Endothelial cell of umbilical vein (primary cell): ENCODE measurements around the gene PXYLP1. TPM values are rescaled to one million over a fixed set of nuclear protein-coding genes. Genes with fewer than 3 reads are reported as not detected.

Experiments used
- BruUV-seq: library from RNA; stranded (reverse); fragments of 400-500 nt; replicated peaks from 2 replicates; lab custom pipeline; 2021; lab: Mats Ljungman, UMichigan
- CTCF ChIA-PET: fragments of 300-600, 350-600 bp; sonication (Branson Sonifier 250); formaldehyde crosslinking; loops from one replicate; lab custom pipeline; 2021; ENCODE audit warnings: antibody characterized with exemption, inconsistent platforms; lab: Charles Lee
- POLR2A ChIA-PET: fragments of 300-600, 350-600 bp; sonication (Branson Sonifier 250); formaldehyde crosslinking; loops from one replicate; lab custom pipeline; 2021; ENCODE audit warnings: antibody characterized with exemption, inconsistent platforms; lab: Charles Lee
- DNase-seq: peaks from one replicate; pipeline ENCODE4 v3.0.0-alpha.2; 2011; ENCODE audit warnings: low read depth, low spot score
- FAIRE-seq: peaks from 2 replicates; lab custom pipeline; 2011; peaks lifted over from hg19 to GRCh38; lab: Jason Lieb, UNC
- H2AFZ ChIP-seq: 2 replicates; pipeline ENCODE4 v1.6.0; 2012; ENCODE audit warnings: low read depth, low read length, control low read depth, inconsistent platforms
- H3K27ac ChIP-seq: 2 replicates; pipeline ENCODE4 v1.5.1; 2011; ENCODE audit warnings: low read depth, mild to moderate bottlenecking, control low read depth, low read length, moderate library complexity; ENCODE audit not compliant: insufficient read depth
- H3K27me3 ChIP-seq, 2 experiments: 2 replicates each; pipeline versions ENCODE4 v1.6.0 to v1.6.1; 2011; ENCODE audit warnings: low read length in 2 of 2, mixed read lengths in 1 of 2; ENCODE audit not compliant: control insufficient read depth in 2 of 2, insufficient read depth in 2 of 2
- H3K36me3 ChIP-seq, 2 experiments: 2 replicates in 1 of 2; 3 replicates in 1 of 2; pipeline ENCODE4 v1.5.1; 2011; ENCODE audit warnings: low read length in 2 of 2, mild to moderate bottlenecking in 1 of 2, moderate library complexity in 1 of 2; ENCODE audit not compliant: control insufficient read depth in 2 of 2, insufficient read depth in 2 of 2; ENCODE audit errors: extremely low read depth in 1 of 2
- H3K4me1 ChIP-seq: 3 replicates; pipeline ENCODE4 v1.5.1; 2011; ENCODE audit warnings: mild to moderate bottlenecking, low read length; ENCODE audit not compliant: control insufficient read depth, insufficient read depth; ENCODE audit errors: extremely low read depth
- H3K4me2 ChIP-seq: 2 replicates; pipeline ENCODE4 v1.6.1; 2011; ENCODE audit warnings: low read length, control low read depth, mixed read lengths; ENCODE audit not compliant: insufficient read depth
- H3K4me3 ChIP-seq, 3 experiments: fragments of 200-600 bp in 1 of 3; sonication (generic), shearing (Covaris generic) in 1 of 3; replicated peaks in 1 of 3; 2 replicates each; pipeline ENCODE4 v1.5.1; 2011 to 2016; ENCODE audit warnings: control low read depth in 3 of 3, low read length in 3 of 3, mild to moderate bottlenecking in 2 of 3, inconsistent platforms in 1 of 3, low read depth in 1 of 3, moderate library complexity in 1 of 3; ENCODE audit not compliant: insufficient read depth in 1 of 3
- H3K79me2 ChIP-seq: 2 replicates; pipeline ENCODE4 v1.6.0; 2012; ENCODE audit warnings: low read length, inconsistent platforms; ENCODE audit not compliant: control insufficient read depth, insufficient read depth
- H3K9ac ChIP-seq: replicated peaks from 2 replicates; pipeline ENCODE3; 2011; ENCODE audit warnings: low read length, control low read depth; ENCODE audit not compliant: insufficient read depth; ENCODE audit errors: extremely low read depth
- H3K9me1 ChIP-seq: replicated peaks from 3 replicates; pipeline ENCODE4 v1.6.0; 2011; ENCODE audit warnings: mild to moderate bottlenecking, low read length; ENCODE audit not compliant: control insufficient read depth, insufficient read depth; ENCODE audit errors: extremely low read depth
- H3K9me3 ChIP-seq: replicated peaks from 2 replicates; pipeline ENCODE4 v1.5.1; 2012; ENCODE audit warnings: low read length, inconsistent platforms; ENCODE audit not compliant: control insufficient read depth, insufficient read depth
- H4K20me1 ChIP-seq: replicated peaks from 2 replicates; pipeline ENCODE3; 2011; ENCODE audit warnings: mild to moderate bottlenecking, low read length; ENCODE audit not compliant: control insufficient read depth, insufficient read depth; ENCODE audit errors: extremely low read depth
- EZH2 ChIP-seq: IDR thresholded peaks from 2 replicates; pipeline ENCODE4 v1.6.1; 2012; ENCODE audit warnings: borderline replicate concordance, low read depth, mild to moderate bottlenecking, moderate library complexity, low read length, inconsistent platforms; ENCODE audit not compliant: severe bottlenecking
- FOS ChIP-seq: IDR thresholded peaks from 2 replicates; pipeline ENCODE4 v1.6.1; 2011; ENCODE audit warnings: mild to moderate bottlenecking, low read length, moderate library complexity, borderline replicate concordance; ENCODE audit not compliant: insufficient read depth
- GATA2 ChIP-seq: IDR thresholded peaks from 2 replicates; pipeline ENCODE4 v1.7.0; 2011; ENCODE audit warnings: low read depth, mild to moderate bottlenecking, moderate library complexity, mixed read lengths, low read length; ENCODE audit not compliant: insufficient read length, insufficient read depth
- JUN ChIP-seq: IDR thresholded peaks from 2 replicates; pipeline ENCODE4 v1.6.1; 2011; ENCODE audit warnings: borderline replicate concordance, low read depth; ENCODE audit not compliant: insufficient read length, insufficient read depth
- MYC ChIP-seq: IDR thresholded peaks from one replicate; pipeline ENCODE4 v1.6.1; 2011; ENCODE audit warnings: mild to moderate bottlenecking, low read depth, low read length
- POLR2A ChIP-seq: IDR thresholded peaks from 2 replicates; pipeline ENCODE4 v1.6.1; 2012; ENCODE audit warnings: low read depth, mild to moderate bottlenecking, control low read depth, low read length
- POLR2AphosphoS5 ChIP-seq: IDR thresholded peaks from 2 replicates; pipeline ENCODE4 v1.6.1; 2012; ENCODE audit warnings: low read depth, mild to moderate bottlenecking, control low read depth, low read length, moderate library complexity; ENCODE audit not compliant: insufficient read depth
- dilution Hi-C: fragments of 300-500 bp; cut with MboI; formaldehyde crosslinking; loops from one replicate; pipeline ENCODE4 v1.15.0; 2019; ENCODE audit warnings: low sequenced_read_pairs; ENCODE audit not compliant: extremely low pct_ligation_motif_present
- intact Hi-C: fragments of 100-400 bp; cut with micrococcal nuclease; formaldehyde crosslinking; loops from one replicate; pipeline ENCODE4 v1.10.0; 2022
- polyA plus RNA-seq, 4 experiments: library from polyadenylated mRNA; depleted of rRNA in 3 of 4; stranded (reverse) in 3 of 4; unstranded in 1 of 4; fragments of >200 nt; gene quantifications; 2 replicates each; pipeline versions ENCODE4 v1.2.1 to v1.2.3, GENCODE V29; 2011 to 2012; ENCODE audit warnings: missing spikeins in 1 of 4
- total RNA-seq: library from RNA; stranded (reverse); gene quantifications from 2 replicates; pipeline ENCODE4 v1.2.3, GENCODE V29; 2021
- TF ChIP-seq, protein P1 (sequence below), 2 donors: IDR thresholded peaks; 1 replicate in 1 of 2; 2 replicates in 1 of 2; pipeline ENCODE4 v1.5.1; 2011; ENCODE audit warnings: low read length in 2 of 2, mild to moderate bottlenecking in 2 of 2, moderate library complexity in 2 of 2, control low read depth in 1 of 2, inconsistent platforms in 1 of 2, low read depth in 1 of 2; ENCODE audit not compliant: insufficient read depth in 1 of 2; ENCODE audit errors: extremely low read depth in 1 of 2
- TF ChIP-seq, protein P2 (sequence below): IDR thresholded peaks from 2 replicates; pipeline ENCODE4 v1.6.1; 2011; ENCODE audit not compliant: insufficient read depth, insufficient read length

Gene PXYLP1
- total and polyA plus RNA-seq, 2 donors (not counting 3 experiments of a cell fraction or from before 2014, with no cell fraction given) = 0.84 to 1.7 TPM

DNA sequence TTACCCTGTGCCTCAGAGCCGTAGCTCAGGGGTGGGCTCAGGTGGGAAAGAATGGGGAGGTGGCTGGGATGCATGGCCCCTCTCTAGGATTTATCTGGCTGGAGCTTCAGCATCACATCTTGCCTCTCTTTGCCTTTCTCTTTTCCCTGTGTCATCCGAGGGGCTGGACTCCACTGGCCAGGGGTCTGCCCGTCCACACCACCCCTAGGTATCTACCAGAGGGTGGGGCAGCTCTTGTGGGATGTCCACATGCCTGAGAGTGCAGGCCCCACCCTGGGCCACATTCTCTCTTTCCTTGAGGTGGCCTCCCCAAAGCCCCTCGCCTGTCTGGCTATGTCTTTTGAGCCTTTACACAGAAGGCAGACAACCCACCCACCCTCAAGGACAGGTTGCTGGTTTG, 37.2 kb downstream of the PXYLP1 start:
- BruUV-seq = no TSS peak
- no peaks in the 10 kb centered on the region for H4K20me1 ChIP-seq
- H3K9me1 ChIP-seq = no peaks in the 10 kb centered on the region
- no peak overlapping the region for H3K27ac ChIP-seq
- H3K4me1 ChIP-seq = no peaks in the 10 kb centered on the region
- POLR2A ChIA-PET = no interaction called here
- no peak overlapping the region for H3K4me2 ChIP-seq
- intact Hi-C loops = no loop called here
- no peaks in the 10 kb centered on the region for H3K36me3 ChIP-seq
- CTCF ChIA-PET = no interaction called here
- FAIRE-seq = no peak
- H3K9me3 ChIP-seq = no peaks in the 10 kb centered on the region
- peaks cover 0 to 8% of the 10 kb centered on the region in 2 experiments for H3K27me3 ChIP-seq
- no peak overlapping the region for H3K4me3 ChIP-seq
- TF ChIP-seq, protein P1, sequence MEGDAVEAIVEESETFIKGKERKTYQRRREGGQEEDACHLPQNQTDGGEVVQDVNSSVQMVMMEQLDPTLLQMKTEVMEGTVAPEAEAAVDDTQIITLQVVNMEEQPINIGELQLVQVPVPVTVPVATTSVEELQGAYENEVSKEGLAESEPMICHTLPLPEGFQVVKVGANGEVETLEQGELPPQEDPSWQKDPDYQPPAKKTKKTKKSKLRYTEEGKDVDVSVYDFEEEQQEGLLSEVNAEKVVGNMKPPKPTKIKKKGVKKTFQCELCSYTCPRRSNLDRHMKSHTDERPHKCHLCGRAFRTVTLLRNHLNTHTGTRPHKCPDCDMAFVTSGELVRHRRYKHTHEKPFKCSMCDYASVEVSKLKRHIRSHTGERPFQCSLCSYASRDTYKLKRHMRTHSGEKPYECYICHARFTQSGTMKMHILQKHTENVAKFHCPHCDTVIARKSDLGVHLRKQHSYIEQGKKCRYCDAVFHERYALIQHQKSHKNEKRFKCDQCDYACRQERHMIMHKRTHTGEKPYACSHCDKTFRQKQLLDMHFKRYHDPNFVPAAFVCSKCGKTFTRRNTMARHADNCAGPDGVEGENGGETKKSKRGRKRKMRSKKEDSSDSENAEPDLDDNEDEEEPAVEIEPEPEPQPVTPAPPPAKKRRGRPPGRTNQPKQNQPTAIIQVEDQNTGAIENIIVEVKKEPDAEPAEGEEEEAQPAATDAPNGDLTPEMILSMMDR (IDR thresholded peaks at IDR 0.05; ENCODE audit: extremely low read depth in 1 of 2, insufficient read depth in 1 of 2, low read depth in 1 of 2, low read length in 2 of 2) = no peak
- no peak for TF ChIP-seq POLR2AphosphoS5
- TF ChIP-seq MYC = no peak
- TF ChIP-seq FOS = no peak
- no peak for TF ChIP-seq POLR2A
- TF ChIP-seq, protein P2, sequence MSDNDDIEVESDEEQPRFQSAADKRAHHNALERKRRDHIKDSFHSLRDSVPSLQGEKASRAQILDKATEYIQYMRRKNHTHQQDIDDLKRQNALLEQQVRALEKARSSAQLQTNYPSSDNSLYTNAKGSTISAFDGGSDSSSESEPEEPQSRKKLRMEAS = no peak
- TF ChIP-seq GATA2 = no peak
- no peak for TF ChIP-seq JUN
- no peak for TF ChIP-seq EZH2
- no peak for DNase-seq
- H3K79me2 ChIP-seq = no peaks in the 10 kb centered on the region
- no peak overlapping the region for H2AFZ ChIP-seq
- dilution Hi-C loops = no loop called here
- H3K9ac ChIP-seq = no peak overlapping the region
